HUES6 (cell line): Measurements from ENCODE around the gene TMEM135.

Source experiments
- H3K27ac ChIP-seq: 2 replicates; pipeline ENCODE4 v1.7.0; 2013; ENCODE audit warnings: low read depth, mild to moderate bottlenecking, low read length, inconsistent platforms
- H3K27me3 ChIP-seq: 2 replicates; pipeline ENCODE4 v1.6.1; 2013; ENCODE audit warnings: low read length; ENCODE audit not compliant: control insufficient read depth, insufficient read depth
- H3K36me3 ChIP-seq: 2 replicates; pipeline ENCODE4 v1.6.1; 2013; ENCODE audit warnings: low read length; ENCODE audit not compliant: control insufficient read depth, insufficient read depth
- H3K4me1 ChIP-seq: 2 replicates; pipeline ENCODE4 v1.6.1; 2013; ENCODE audit warnings: low read length; ENCODE audit not compliant: control insufficient read depth, insufficient read depth
- H3K4me3 ChIP-seq: 2 replicates; pipeline ENCODE4 v1.5.1; 2013; ENCODE audit warnings: low read depth, low read length
- H3K9ac ChIP-seq: one replicate; pipeline ENCODE4 v1.6.1; 2013; ENCODE audit warnings: mild to moderate bottlenecking, low read length
- H3K9me3 ChIP-seq: 2 replicates; pipeline ENCODE4 v1.6.1; 2013; ENCODE audit warnings: low read depth, low read length; ENCODE audit not compliant: control insufficient read depth, insufficient read depth

TMEM135 gene

DNA sequence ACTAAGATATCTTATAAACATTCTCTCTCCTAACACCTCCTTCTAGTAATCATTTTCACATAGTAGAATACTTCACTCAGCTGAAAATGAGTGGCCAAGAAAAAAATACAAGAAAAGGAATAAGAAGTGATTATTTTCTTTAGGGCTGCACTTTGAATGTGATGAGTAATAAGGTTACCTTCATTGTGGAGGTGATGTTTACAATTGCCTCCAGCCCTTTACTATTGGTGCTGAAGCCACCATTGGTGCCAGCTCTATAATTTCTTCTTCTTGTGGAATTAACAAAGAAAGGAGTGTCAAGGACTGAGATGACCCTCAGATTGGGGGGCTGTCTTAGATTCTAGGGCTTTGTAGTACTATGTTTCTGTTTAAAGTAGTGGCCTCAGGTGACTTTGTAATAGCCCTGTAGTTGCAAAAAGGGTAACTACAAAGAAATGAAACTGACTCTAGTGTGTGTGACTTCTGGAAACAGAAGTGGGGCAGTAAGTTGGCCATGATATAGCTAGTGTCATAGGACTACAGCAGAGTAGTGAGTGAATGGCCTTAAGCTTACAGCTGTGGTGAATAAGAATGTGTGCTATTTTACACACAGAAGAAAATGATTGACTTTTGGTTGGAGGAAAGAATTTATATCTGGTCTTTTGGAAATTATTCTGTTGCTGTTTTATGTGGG lies 287.2 kb downstream of the TMEM135 start:
- no peaks in the 10 kb centered on the region for H3K9me3 ChIP-seq
- H3K27me3 ChIP-seq: no peaks in the 10 kb centered on the region
- peaks cover 8% of the 10 kb centered on the region; the same call in 1 of the 2 replicates for H3K36me3 ChIP-seq
- H3K27ac ChIP-seq: no peak overlapping the region
- H3K9ac ChIP-seq: no peak overlapping the region
- no peaks in the 10 kb centered on the region; the same call in 1 of the 2 replicates for H3K4me1 ChIP-seq
- H3K4me3 ChIP-seq: no peak overlapping the region

GRCh38 chr11:87325490-87325872 lies 287.7 kb downstream of the TMEM135 start:
- H3K9me3 ChIP-seq: no peaks in the 10 kb centered on the region
- H3K4me3 ChIP-seq: no peak overlapping the region
- no peak overlapping the region for H3K9ac ChIP-seq
- H3K36me3 ChIP-seq: peaks cover 8% of the 10 kb centered on the region; the same call in 1 of the 2 replicates
- no peaks in the 10 kb centered on the region for H3K27me3 ChIP-seq
- no peak overlapping the region for H3K27ac ChIP-seq
- no peaks in the 10 kb centered on the region; the same call in 1 of the 2 replicates for H3K4me1 ChIP-seq

GRCh38 chr11:87326594-87326993 lies 288.9 kb downstream of the TMEM135 start:
- no peaks in the 10 kb centered on the region for H3K9me3 ChIP-seq
- H3K4me3 ChIP-seq: no peak overlapping the region
- no peaks in the 10 kb centered on the region; the same call in 1 of the 2 replicates for H3K4me1 ChIP-seq
- H3K36me3 ChIP-seq: peaks cover 5% of the 10 kb centered on the region; the same call in 1 of the 2 replicates
- no peaks in the 10 kb centered on the region for H3K27me3 ChIP-seq
- no peak overlapping the region for H3K27ac ChIP-seq
- no peak overlapping the region for H3K9ac ChIP-seq

DNA sequence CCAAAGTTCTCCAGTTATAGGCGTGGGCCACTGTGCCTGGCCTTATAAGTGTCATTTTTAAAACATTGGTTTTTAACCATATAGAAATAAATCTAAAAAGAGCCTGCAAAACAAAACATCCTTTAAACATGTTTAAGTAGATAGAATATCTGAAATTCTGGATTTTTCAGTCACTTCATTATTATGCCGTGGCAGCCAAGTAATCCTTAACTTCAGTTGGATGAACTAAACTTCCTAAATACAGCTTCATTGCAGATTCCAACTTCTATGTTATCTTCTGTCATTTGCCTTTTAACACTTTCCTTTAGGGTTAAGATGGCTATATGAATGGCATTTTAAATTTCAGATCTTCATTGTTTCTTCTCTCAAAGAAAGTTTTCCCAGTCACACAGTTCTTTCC lies 291.4 kb downstream of the TMEM135 start:
- H3K4me1 ChIP-seq: no peaks in the 10 kb centered on the region; the same call in 1 of the 2 replicates
- no peak overlapping the region for H3K4me3 ChIP-seq
- no peak overlapping the region for H3K9ac ChIP-seq
- no peaks in the 10 kb centered on the region for H3K36me3 ChIP-seq
- H3K9me3 ChIP-seq: no peaks in the 10 kb centered on the region
- no peaks in the 10 kb centered on the region for H3K27me3 ChIP-seq
- H3K27ac ChIP-seq: no peak overlapping the region

DNA sequence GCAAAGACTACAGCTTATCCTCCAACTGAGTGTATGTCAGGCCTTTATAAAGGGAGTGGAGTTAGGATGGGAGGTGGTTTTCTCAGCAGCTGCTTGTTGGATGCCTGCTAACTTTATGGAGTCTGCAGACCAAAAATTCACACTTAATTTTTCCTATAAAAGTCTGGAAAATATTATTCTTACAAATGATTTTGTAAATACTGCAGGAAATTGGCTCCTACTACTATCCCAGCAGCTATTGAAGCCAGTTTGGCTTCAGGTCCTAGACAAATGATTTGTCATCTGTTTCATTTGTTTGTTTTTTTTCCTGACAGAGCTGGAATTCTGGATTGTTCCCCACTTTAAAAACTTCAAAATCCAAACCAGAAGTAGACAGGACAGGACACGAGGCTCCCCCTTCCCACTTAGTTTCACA lies 292.5 kb downstream of the TMEM135 start:
- no peak overlapping the region for H3K4me3 ChIP-seq
- no peak overlapping the region for H3K9ac ChIP-seq
- H3K27ac ChIP-seq: no peak overlapping the region
- no peaks in the 10 kb centered on the region for H3K9me3 ChIP-seq
- no peaks in the 10 kb centered on the region; the same call in 1 of the 2 replicates for H3K4me1 ChIP-seq
- H3K36me3 ChIP-seq: no peaks in the 10 kb centered on the region
- H3K27me3 ChIP-seq: no peaks in the 10 kb centered on the region

DNA sequence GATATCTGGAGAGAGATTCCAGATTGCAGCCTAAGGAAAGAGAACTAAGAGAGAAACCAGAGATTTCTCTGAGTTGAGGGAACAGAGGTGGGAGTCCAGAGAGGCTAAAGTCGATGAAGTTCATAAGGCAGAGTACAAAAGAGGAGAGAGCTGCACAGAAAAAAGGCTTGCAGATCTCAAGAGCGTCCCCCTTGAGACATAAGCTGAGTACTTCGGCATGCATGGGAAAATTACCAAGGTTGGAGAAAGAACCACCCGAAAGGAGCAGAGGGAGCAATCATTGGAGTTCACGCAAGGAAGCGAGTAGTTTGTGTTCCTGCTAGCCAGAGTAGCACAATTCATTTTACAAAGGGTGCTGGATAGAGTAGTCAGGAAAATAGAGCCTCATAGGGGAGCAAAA lies 293.5 kb downstream of the TMEM135 start:
- H3K4me1 ChIP-seq: no peaks in the 10 kb centered on the region
- H3K27me3 ChIP-seq: no peaks in the 10 kb centered on the region
- H3K4me3 ChIP-seq: no peak overlapping the region
- no peaks in the 10 kb centered on the region for H3K9me3 ChIP-seq
- no peak overlapping the region for H3K9ac ChIP-seq
- H3K36me3 ChIP-seq: no peaks in the 10 kb centered on the region
- no peak overlapping the region for H3K27ac ChIP-seq

DNA sequence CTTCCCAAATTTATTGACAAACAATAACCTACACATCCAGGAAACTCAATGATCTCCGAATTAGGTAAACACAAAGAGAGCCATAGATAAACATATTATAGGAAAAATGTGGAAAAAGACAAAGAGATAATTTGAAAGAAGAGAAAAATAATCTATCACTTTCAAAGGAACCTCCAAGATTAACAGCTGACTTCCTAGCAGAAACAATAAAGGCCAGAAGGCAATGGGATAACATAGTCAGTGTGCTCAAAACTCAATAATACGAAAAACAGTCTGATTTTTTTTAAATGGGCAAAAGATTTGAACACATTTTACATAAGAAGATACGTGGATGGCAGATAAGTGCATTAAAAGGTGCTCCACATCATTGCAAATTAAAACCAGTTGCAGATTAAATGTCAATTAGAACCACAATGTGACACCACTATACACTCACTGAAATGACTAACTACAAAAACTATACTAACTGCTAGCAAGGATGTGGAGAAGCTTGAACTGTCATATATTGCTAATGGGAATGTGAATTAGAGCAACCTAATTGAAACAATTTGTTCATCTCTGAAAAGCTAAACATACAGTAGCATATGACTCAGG lies 300.4 kb downstream of the TMEM135 start:
- Histone ChIP-seq H3K9ac (no peak overlapping the region), H3K36me3 (no peaks in the 10 kb centered on the region), H3K4me3 (no peak overlapping the region), H3K9me3 (peaks cover 28% of the 10 kb centered on the region), H3K4me1 (no peaks in the 10 kb centered on the region), H3K27ac (no peak overlapping the region), H3K27me3 (no peaks in the 10 kb centered on the region)

- Histone ChIP-seq H3K27me3 (no peaks in the 10 kb centered on the region), H3K36me3 (no peaks in the 10 kb centered on the region), H3K9me3 (peaks cover 28% of the 10 kb centered on the region), H3K4me1 (no peaks in the 10 kb centered on the region), H3K27ac (no peak overlapping the region), H3K9ac (no peak overlapping the region), H3K4me3 (no peak overlapping the region)
Observed at GRCh38 chr11:87339416-87339815, 301.7 kb downstream of the TMEM135 start.

DNA sequence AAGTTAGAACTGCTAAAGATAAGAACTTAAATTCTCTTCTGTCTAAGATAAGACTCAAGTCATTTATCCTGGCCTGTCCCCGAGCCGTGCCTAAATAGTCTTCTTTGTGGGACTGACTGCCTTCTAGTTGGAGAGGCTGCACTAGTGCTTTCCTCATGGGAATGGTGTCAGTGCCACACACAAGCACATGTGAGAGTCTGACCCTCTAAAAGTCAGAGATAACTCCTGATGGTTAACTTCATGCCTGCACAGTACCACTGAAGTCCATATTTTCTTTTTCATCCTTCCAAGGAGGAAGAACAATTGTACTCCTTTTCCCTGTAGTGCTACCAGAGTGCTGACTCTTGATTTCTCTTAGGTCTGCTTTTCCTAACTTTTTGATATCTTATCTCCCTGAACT lies 309.7 kb downstream of the TMEM135 start:
- Histone ChIP-seq H3K4me1 (no peaks in the 10 kb centered on the region), H3K27ac (no peak overlapping the region), H3K4me3 (no peak overlapping the region), H3K36me3 (no peaks in the 10 kb centered on the region), H3K9me3 (peaks cover 2% of the 10 kb centered on the region; the same call in 1 of the 2 replicates), H3K9ac (no peak overlapping the region), H3K27me3 (no peaks in the 10 kb centered on the region)

DNA sequence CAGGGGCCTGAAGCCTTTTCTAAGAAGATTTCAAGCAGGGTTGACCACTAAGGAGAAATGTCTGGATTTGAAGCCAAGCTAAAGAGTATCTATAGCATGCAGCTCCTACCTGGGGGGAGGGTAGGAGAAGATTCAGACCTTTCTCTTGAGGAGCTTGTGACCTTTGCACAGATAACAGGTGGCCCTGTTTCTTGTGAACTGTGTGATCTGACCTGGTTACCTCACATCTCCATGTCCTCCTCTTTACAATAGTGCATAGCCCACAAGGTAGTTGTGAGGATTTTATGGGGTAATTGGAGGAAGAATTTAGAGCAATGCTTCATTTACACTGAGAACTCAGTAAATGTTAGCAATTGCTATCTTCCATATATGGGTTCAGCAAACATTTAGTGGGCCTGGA lies 310.1 kb downstream of the TMEM135 start:
- H3K4me3 ChIP-seq: no peak overlapping the region
- H3K9ac ChIP-seq: no peak overlapping the region
- H3K36me3 ChIP-seq: no peaks in the 10 kb centered on the region
- no peaks in the 10 kb centered on the region for H3K27me3 ChIP-seq
- H3K4me1 ChIP-seq: no peaks in the 10 kb centered on the region
- peaks cover 2% of the 10 kb centered on the region; the same call in 1 of the 2 replicates for H3K9me3 ChIP-seq
- H3K27ac ChIP-seq: no peak overlapping the region

DNA sequence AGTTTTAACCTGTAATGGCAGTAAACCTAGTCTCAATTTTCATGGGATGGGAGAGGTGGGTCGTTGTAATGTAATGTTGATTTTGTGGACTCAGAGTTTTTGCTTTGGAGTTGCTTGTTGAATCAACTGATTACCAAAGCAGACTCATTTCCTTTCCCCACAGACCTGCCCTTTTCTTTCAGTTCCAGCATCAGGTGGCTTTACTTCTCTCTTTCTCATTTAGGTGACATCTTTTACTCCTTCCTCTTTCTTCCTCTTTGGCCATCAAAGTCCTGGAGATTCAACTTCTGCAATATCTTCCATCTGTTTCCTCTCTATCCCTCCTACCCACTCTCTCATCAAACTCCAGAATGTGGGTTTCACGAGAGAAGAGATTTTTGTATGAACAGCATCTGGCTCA lies 313.9 kb downstream of the TMEM135 start:
- H3K27ac ChIP-seq: no peak overlapping the region
- no peak overlapping the region for H3K4me3 ChIP-seq
- no peaks in the 10 kb centered on the region for H3K27me3 ChIP-seq
- no peaks in the 10 kb centered on the region for H3K9me3 ChIP-seq
- H3K9ac ChIP-seq: no peak overlapping the region
- no peaks in the 10 kb centered on the region for H3K36me3 ChIP-seq
- no peaks in the 10 kb centered on the region for H3K4me1 ChIP-seq
